ENCODE measurements around the gene MTFP1. TPM values are rescaled to one million over a fixed set of nuclear protein-coding genes. Genes with fewer than 3 reads are reported as not detected.

The MTFP1 gene
- total and polyA plus RNA-seq, 4 donors: 6.8 to 20.2 (median 8.8) TPM

DNA sequence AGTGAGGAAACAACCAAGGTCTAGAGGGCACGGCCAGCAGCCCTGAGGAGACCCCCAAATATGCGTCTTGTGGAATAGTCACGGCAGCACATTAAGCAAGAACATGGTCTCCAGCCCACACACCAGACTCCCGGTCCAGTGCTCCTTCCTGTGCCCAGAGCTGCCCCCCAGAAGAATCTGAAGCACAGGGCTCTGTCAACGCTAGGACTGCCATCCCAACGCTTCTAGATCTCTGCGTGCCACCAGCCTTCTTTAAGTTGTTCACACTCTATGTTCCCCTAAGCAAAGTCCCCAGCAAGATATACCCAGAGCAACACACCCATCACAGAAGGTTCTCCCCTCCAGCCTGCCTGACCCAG is 32.3 kb upstream of the MTFP1 start:
- H3K27me3 ChIP-seq (ENCODE audit: control insufficient read depth in 4 of 4, insufficient read depth in 4 of 4, low read length in 3 of 4): no peaks in the 10 kb centered on the region
- H3K9ac ChIP-seq (ENCODE audit: low read depth in 1 of 2, low read length in 2 of 2): peak overlapping the region in 1 of 2 donors; percentile 57
- no peak for TF ChIP-seq YY1 (IDR thresholded peaks at IDR 0.05)
- TF ChIP-seq, protein P1, sequence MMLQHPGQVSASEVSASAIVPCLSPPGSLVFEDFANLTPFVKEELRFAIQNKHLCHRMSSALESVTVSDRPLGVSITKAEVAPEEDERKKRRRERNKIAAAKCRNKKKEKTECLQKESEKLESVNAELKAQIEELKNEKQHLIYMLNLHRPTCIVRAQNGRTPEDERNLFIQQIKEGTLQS (IDR thresholded peaks at IDR 0.05): no peak
- TF ChIP-seq HNF4G (IDR thresholded peaks at IDR 0.05): no peak
- TF ChIP-seq, protein P2, sequence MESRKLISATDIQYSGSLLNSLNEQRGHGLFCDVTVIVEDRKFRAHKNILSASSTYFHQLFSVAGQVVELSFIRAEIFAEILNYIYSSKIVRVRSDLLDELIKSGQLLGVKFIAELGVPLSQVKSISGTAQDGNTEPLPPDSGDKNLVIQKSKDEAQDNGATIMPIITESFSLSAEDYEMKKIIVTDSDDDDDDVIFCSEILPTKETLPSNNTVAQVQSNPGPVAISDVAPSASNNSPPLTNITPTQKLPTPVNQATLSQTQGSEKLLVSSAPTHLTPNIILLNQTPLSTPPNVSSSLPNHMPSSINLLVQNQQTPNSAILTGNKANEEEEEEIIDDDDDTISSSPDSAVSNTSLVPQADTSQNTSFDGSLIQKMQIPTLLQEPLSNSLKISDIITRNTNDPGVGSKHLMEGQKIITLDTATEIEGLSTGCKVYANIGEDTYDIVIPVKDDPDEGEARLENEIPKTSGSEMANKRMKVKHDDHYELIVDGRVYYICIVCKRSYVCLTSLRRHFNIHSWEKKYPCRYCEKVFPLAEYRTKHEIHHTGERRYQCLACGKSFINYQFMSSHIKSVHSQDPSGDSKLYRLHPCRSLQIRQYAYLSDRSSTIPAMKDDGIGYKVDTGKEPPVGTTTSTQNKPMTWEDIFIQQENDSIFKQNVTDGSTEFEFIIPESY (IDR thresholded peaks at IDR 0.05): no peak
- TF ChIP-seq EGR1 (IDR thresholded peaks at IDR 0.05; ENCODE audit: low read depth in 2 of 2): no peak
- TF ChIP-seq TAF1 (conservative IDR thresholded peaks at IDR 0.05): no peak
- TF ChIP-seq RXRA (IDR thresholded peaks at IDR 0.05): no peak
- H3K36me3 ChIP-seq (ENCODE audit: control insufficient read depth in 4 of 4, insufficient read depth in 3 of 4, low read depth in 1 of 4, low read length in 3 of 4): no peaks in the 10 kb centered on the region
- H3K4me1 ChIP-seq (ENCODE audit: control insufficient read depth in 4 of 4, insufficient read depth in 4 of 4, low read length in 3 of 4): peaks cover 2 to 55% (median 47%) of the 10 kb centered on the region in 4 donors
- H3K9me3 ChIP-seq (ENCODE audit: control insufficient read depth in 4 of 4, low read length in 3 of 4): no peaks in the 10 kb centered on the region
- H3K4me3 ChIP-seq (ENCODE audit: low read depth in 1 of 3, low read length in 3 of 3): no peak overlapping the region
- DNase-seq (ENCODE audit: low spot score): no peak
- 35% methylated on average over 7 of the region's 7 CpGs for WGBS
- H3K27ac ChIP-seq (ENCODE audit: low read depth in 1 of 2, low read length in 2 of 2): peak overlapping the region; percentile 88 to 91

DNA sequence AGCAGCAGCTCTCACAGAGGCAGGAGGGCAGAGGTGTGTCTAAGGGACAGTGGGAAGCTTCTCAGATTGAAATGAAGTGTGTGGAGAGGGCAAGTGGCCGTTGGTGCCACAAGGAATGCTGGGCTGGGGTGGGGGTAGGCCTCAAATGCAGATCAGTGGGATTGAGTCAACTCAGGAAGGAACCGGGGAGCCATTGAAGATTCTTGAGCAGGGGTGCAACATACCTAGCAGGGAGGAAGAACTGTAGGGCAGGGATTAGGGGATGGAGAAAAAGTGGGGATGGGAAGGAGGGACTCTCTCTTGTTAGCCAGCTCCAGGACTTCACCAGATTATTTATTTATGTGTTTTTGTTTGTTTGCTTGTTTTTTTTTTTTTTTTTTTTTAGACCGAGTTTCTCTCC is 31.7 kb upstream of the MTFP1 start:
- peak overlapping the region; percentile 88 to 91 for H3K27ac ChIP-seq (ENCODE audit: low read depth in 1 of 2, low read length in 2 of 2)
- DNase-seq (ENCODE audit: low spot score): no peak
- WGBS: 62% methylated on average over 3 of the region's 3 CpGs
- H3K4me3 ChIP-seq (ENCODE audit: low read depth in 1 of 3, low read length in 3 of 3): no peak overlapping the region
- no peaks in the 10 kb centered on the region for H3K9me3 ChIP-seq (ENCODE audit: control insufficient read depth in 4 of 4, low read length in 3 of 4)
- peaks cover 3 to 60% (median 51%) of the 10 kb centered on the region in 4 donors for H3K4me1 ChIP-seq (ENCODE audit: control insufficient read depth in 4 of 4, insufficient read depth in 4 of 4, low read length in 3 of 4)
- no peaks in the 10 kb centered on the region for H3K36me3 ChIP-seq (ENCODE audit: control insufficient read depth in 4 of 4, insufficient read depth in 3 of 4, low read depth in 1 of 4, low read length in 3 of 4)
- TF ChIP-seq, protein P3, sequence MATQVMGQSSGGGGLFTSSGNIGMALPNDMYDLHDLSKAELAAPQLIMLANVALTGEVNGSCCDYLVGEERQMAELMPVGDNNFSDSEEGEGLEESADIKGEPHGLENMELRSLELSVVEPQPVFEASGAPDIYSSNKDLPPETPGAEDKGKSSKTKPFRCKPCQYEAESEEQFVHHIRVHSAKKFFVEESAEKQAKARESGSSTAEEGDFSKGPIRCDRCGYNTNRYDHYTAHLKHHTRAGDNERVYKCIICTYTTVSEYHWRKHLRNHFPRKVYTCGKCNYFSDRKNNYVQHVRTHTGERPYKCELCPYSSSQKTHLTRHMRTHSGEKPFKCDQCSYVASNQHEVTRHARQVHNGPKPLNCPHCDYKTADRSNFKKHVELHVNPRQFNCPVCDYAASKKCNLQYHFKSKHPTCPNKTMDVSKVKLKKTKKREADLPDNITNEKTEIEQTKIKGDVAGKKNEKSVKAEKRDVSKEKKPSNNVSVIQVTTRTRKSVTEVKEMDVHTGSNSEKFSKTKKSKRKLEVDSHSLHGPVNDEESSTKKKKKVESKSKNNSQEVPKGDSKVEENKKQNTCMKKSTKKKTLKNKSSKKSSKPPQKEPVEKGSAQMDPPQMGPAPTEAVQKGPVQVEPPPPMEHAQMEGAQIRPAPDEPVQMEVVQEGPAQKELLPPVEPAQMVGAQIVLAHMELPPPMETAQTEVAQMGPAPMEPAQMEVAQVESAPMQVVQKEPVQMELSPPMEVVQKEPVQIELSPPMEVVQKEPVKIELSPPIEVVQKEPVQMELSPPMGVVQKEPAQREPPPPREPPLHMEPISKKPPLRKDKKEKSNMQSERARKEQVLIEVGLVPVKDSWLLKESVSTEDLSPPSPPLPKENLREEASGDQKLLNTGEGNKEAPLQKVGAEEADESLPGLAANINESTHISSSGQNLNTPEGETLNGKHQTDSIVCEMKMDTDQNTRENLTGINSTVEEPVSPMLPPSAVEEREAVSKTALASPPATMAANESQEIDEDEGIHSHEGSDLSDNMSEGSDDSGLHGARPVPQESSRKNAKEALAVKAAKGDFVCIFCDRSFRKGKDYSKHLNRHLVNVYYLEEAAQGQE (IDR thresholded peaks at IDR 0.05): no peak
- no peak for TF ChIP-seq FOXA2 (IDR thresholded peaks at IDR 0.05)
- TF ChIP-seq, protein P4, sequence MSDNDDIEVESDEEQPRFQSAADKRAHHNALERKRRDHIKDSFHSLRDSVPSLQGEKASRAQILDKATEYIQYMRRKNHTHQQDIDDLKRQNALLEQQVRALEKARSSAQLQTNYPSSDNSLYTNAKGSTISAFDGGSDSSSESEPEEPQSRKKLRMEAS (IDR thresholded peaks at IDR 0.05): no peak
- TF ChIP-seq RXRA (IDR thresholded peaks at IDR 0.05): no peak
- TF ChIP-seq HNF4A (conservative IDR thresholded peaks at IDR 0.05): no peak
- TF ChIP-seq JUND (IDR thresholded peaks at IDR 0.05): no peak
- no peak for TF ChIP-seq FOXA1 (IDR thresholded peaks at IDR 0.05)
- TF ChIP-seq, protein P1 (IDR thresholded peaks at IDR 0.05): no peak
- TF ChIP-seq, protein P5, sequence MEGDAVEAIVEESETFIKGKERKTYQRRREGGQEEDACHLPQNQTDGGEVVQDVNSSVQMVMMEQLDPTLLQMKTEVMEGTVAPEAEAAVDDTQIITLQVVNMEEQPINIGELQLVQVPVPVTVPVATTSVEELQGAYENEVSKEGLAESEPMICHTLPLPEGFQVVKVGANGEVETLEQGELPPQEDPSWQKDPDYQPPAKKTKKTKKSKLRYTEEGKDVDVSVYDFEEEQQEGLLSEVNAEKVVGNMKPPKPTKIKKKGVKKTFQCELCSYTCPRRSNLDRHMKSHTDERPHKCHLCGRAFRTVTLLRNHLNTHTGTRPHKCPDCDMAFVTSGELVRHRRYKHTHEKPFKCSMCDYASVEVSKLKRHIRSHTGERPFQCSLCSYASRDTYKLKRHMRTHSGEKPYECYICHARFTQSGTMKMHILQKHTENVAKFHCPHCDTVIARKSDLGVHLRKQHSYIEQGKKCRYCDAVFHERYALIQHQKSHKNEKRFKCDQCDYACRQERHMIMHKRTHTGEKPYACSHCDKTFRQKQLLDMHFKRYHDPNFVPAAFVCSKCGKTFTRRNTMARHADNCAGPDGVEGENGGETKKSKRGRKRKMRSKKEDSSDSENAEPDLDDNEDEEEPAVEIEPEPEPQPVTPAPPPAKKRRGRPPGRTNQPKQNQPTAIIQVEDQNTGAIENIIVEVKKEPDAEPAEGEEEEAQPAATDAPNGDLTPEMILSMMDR (IDR thresholded peaks at IDR 0.05; ENCODE audit: low read depth, low read length, missing input control): no peak
- no peak for TF ChIP-seq RAD21 (IDR thresholded peaks at IDR 0.05)
- no peak for TF ChIP-seq EGR1 (IDR thresholded peaks at IDR 0.05; ENCODE audit: low read depth in 2 of 2)
- TF ChIP-seq TAF1 (conservative IDR thresholded peaks at IDR 0.05): no peak
- TF ChIP-seq SP1 (IDR thresholded peaks at IDR 0.05): no peak
- no peak for TF ChIP-seq NR2F2 (IDR thresholded peaks at IDR 0.05)
- TF ChIP-seq, protein P2 (IDR thresholded peaks at IDR 0.05): no peak
- no peak for TF ChIP-seq YY1 (IDR thresholded peaks at IDR 0.05)
- no peaks in the 10 kb centered on the region for H3K27me3 ChIP-seq (ENCODE audit: control insufficient read depth in 4 of 4, insufficient read depth in 4 of 4, low read length in 3 of 4)
- H3K9ac ChIP-seq (ENCODE audit: low read depth in 1 of 2, low read length in 2 of 2): no peak overlapping the region

Measured in liver (tissue), 9 donors.